GM12801 (cell line): Measurements from ENCODE around the gene KCTD19.

ENCODE experiments used
- CTCF ChIP-seq: IDR thresholded peaks from one replicate; pipeline ENCODE4 v1.5.1; 2011; ENCODE audit warnings: control low read depth; ENCODE audit not compliant: insufficient read length; ENCODE audit errors: extremely low read depth

Gene KCTD19

DNA sequence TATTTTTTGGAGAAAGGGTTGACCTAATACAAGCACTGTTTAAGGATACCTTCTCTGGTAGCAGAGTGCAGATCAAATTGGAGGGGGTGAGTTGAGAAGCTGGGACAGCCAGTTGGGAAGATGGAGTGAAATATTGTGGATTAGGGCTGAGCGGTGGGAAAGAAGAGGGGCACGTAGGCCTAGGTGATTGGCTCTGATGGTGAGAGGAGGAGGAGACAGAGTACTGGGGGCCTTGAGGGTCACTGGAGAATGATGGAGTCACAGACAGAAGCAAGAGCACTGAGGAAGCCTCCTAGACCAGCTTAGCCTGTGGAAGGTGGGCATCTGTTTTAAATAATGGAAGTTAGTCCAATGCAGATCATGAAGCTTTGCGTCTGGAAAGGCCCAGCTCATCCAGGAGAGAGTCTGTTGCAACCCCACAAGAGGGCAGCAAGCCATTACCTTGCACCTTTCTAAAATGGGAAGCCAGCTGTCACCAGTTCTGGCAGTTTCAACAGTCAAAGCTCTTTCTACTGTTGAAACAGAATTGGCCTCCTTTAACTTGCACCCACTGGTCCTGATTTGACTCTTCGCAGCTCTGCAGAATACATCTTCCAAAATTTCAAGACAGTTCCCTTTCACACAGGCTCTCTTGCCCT, 66.0 kb downstream of the KCTD19 start:
- TF ChIP-seq CTCF: no peak

GRCh38 chr16:67259705-67260104, 66.8 kb downstream of the KCTD19 start:
- TF ChIP-seq CTCF: no peak

DNA sequence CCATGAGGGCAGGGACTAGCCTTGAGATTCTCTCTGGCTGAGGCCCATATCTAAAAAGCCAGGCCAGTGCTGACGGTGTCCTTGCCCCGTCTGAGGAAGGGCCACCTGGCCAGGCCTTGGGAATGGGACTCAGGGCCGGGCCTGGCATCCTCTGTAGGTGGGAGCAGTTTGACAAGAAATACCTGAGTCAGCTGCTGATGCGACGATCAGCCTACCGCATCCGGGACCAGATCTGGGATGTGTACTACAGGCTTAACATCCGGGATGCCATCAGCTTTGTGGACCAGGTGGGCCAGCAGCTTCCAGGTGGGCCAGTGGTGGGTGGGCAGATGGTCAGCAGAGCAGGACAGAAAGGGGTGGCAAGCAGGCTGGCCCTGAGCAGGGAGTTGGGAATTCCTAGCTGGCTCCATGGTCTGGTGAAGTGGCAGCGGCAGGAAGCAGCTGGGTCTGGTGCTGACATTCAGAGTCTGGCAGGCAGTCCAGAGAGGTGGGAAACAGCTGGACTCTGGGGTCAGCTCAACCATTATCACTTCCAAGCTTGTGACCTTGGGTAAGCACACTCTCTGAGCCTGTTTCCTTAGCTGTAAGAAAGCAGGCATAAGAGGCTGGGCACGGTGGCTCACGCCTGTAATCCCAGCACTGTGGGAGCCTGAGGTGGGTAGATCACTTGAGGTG, 68.2 kb downstream of the KCTD19 start:
- no peak for TF ChIP-seq CTCF

DNA sequence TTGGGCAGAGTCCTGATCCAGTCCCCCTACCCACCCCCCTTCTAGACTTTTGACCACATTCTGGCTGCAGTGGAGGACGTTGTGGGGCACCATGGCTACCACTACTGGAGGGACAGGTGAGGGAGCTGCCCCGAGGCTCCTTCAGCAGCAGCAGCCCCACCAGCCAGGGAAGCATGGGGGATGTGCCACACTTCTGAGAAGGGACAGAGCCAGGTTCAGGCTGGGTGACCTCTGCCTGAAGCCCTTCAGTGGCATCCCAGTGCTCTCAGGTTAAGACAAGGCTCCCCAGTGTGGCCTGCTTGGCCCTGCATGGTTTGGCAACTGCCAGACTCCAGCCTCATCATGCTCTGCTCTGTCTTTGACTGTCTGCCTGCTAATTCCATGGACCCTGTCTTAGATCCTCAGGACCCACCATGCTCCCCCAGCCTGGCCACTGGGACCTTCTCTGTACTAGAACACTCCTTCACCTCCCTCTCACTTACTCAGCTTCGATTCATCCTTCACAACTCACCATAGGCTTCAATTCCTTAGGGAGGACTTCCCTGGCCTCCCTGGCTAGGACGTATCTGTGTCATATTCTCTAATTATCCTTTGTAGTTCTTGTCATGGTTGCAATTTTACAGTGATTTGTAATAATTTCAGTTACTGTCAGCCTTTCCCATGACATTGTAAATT, 68.9 kb downstream of the KCTD19 start:
- no peak for TF ChIP-seq CTCF

DNA sequence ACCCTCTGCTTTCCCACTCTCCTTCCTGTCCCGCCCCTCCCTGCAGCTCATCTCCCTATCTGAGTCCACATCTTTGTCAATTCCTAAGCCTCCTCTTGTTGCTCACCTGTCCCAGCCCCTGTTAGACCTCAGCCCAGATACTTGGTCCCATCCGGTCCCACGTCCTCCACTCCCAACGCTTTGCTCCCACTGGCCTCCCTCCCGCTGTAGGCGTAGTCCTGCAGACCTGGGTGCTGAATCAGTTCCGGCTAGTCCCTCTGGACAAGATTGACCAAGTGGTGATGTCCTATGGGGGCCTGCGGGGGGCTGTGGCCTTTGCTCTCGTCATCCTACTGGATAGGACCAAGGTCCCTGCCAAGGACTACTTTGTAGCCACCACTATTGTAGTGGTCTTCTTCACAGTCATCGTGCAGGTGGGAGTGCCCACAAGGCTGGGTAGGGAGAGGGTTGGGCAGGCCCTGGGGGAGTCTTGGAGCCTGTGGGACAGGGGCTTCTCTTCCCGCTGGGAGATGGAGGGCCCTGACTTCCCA, 69.8 kb downstream of the KCTD19 start:
- no peak for TF ChIP-seq CTCF

GRCh38 chr16:67255553-67256221, 70.9 kb downstream of the KCTD19 start:
- TF ChIP-seq CTCF: no peak
